Measurements from ENCODE around the gene NLRP9. TPM values are rescaled to one million over a fixed set of nuclear protein-coding genes. Genes with fewer than 3 reads are reported as not detected.

The NLRP9 gene
- total and polyA plus RNA-seq, 2 experiments from 2014 or later: not detected

- no peak for DNase-seq (ENCODE audit: low spot score)
- Histone ChIP-seq H4K20me1 (ENCODE audit: insufficient read depth, poor library complexity, severe bottlenecking) (peaks cover 51% of the 10 kb centered on the region), H3K27ac (no peak overlapping the region), H2AFZ (no peak overlapping the region), H3K4me3 (no peak overlapping the region), H3K9me3 (ENCODE audit: low read depth) (no peaks in the 10 kb centered on the region), H3K4me1 (ENCODE audit: insufficient read depth) (peaks cover 41% of the 10 kb centered on the region), H3K79me2 (peaks cover 92% of the 10 kb centered on the region), H3K9me2 (replicated peaks; ENCODE audit: insufficient read depth) (no peaks in the 10 kb centered on the region), H3K4me2 (no peak overlapping the region), H3K36me3 (replicated peaks; ENCODE audit: insufficient read depth, low read depth) (no peaks in the 10 kb centered on the region), H3K27me3 (no peaks in the 10 kb centered on the region)
- TF ChIP-seq EZH2 (IDR thresholded peaks at IDR 0.05; ENCODE audit: borderline replicate concordance) (no peak), CTCF (IDR thresholded peaks at IDR 0.05; ENCODE audit: poor library complexity) (no peak), EZH2phosphoT487 (IDR thresholded peaks at IDR 0.05; ENCODE audit: low read depth, severe bottlenecking, unreplicated experiment) (no peak)
- 98% methylated on average over 20 of the region's 20 CpGs for WGBS (ENCODE audit: low lambda C conversion rate, missing lambda C conversion rate)
These were observed 57.7 kb downstream of the NLRP9 start for GRCh38 chr19:55680339-55681130.

- Histone ChIP-seq H3K9me2 (replicated peaks; ENCODE audit: insufficient read depth) (no peaks in the 10 kb centered on the region), H3K79me2 (peaks cover 86% of the 10 kb centered on the region), H3K4me2 (no peak overlapping the region), H3K4me1 (ENCODE audit: insufficient read depth) (peaks cover 36% of the 10 kb centered on the region), H3K4me3 (no peak overlapping the region), H3K9me3 (ENCODE audit: low read depth) (no peaks in the 10 kb centered on the region), H2AFZ (no peak overlapping the region), H3K36me3 (replicated peaks; ENCODE audit: insufficient read depth, low read depth) (no peaks in the 10 kb centered on the region), H3K27ac (no peak overlapping the region), H4K20me1 (ENCODE audit: insufficient read depth, poor library complexity, severe bottlenecking) (peaks cover 51% of the 10 kb centered on the region), H3K27me3 (no peaks in the 10 kb centered on the region)
- WGBS (ENCODE audit: low lambda C conversion rate, missing lambda C conversion rate): 93% methylated on average over 24 of the region's 24 CpGs
- no peak for TF ChIP-seq CTCF (IDR thresholded peaks at IDR 0.05; ENCODE audit: poor library complexity)
- DNase-seq (ENCODE audit: low spot score): no peak
These were observed 58.6 kb downstream of the NLRP9 start for GRCh38 chr19:55679343-55680257.

GRCh38 chr19:55678121-55678671, 60.0 kb downstream of the NLRP9 start:
- DNase-seq (ENCODE audit: low spot score): no peak
- Histone ChIP-seq H3K27ac (peak overlapping the region; percentile 90), H3K4me2 (peak overlapping the region; percentile 95), H3K79me2 (peaks cover 91% of the 10 kb centered on the region), H3K4me1 (ENCODE audit: insufficient read depth) (peaks cover 32% of the 10 kb centered on the region), H3K9me3 (ENCODE audit: low read depth) (no peaks in the 10 kb centered on the region), H3K27me3 (no peaks in the 10 kb centered on the region), H3K9me2 (replicated peaks; ENCODE audit: insufficient read depth) (no peaks in the 10 kb centered on the region), H2AFZ (no peak overlapping the region), H3K4me3 (no peak overlapping the region), H4K20me1 (ENCODE audit: insufficient read depth, poor library complexity, severe bottlenecking) (peaks cover 57% of the 10 kb centered on the region), H3K36me3 (replicated peaks; ENCODE audit: insufficient read depth, low read depth) (no peaks in the 10 kb centered on the region)
- WGBS (ENCODE audit: low lambda C conversion rate, missing lambda C conversion rate): 96% methylated on average over 21 of the region's 21 CpGs
- no peak for TF ChIP-seq EZH2 (IDR thresholded peaks at IDR 0.05; ENCODE audit: borderline replicate concordance)
- TF ChIP-seq EZH2phosphoT487 (IDR thresholded peaks at IDR 0.05; ENCODE audit: low read depth, severe bottlenecking, unreplicated experiment): no peak
- no peak for TF ChIP-seq CTCF (IDR thresholded peaks at IDR 0.05; ENCODE audit: poor library complexity)
